Psoas muscle (tissue), 8 donors: ENCODE data around the gene APELA. TPM values are rescaled to one million over a fixed set of nuclear protein-coding genes. Genes with fewer than 3 reads are reported as not detected.

Source experiments
- ATAC-seq, 4 donors: fragments of 200-7000 bp; cut with Tn5 transposase; one replicate each; pipeline ENCODE4 v1.9.1; 2020; ENCODE audit warnings: moderate library complexity in 3 of 4, mild to moderate bottlenecking in 2 of 4
- DNase-seq, 2 donors: peaks; one replicate each; pipeline ENCODE4 v3.0.0-alpha.2; 2020
- H3K27ac ChIP-seq: fragments of 200-600 bp; one replicate; pipeline ENCODE4 v1.8.0; 2022
- H3K27me3 ChIP-seq, 3 donors: fragments of 200-600 bp in 1 of 3; one replicate each; pipeline versions ENCODE4 v1.6.1 to v1.8.0; 2013 to 2022; ENCODE audit warnings: low read length in 2 of 3, mild to moderate bottlenecking in 2 of 3, moderate library complexity in 1 of 3; ENCODE audit not compliant: insufficient read depth in 3 of 3
- H3K36me3 ChIP-seq, 2 donors: fragments of 200-600 bp in 1 of 2; one replicate each; pipeline versions ENCODE4 v1.6.1 to v1.8.0; 2013 to 2022; ENCODE audit warnings: low read depth in 1 of 2, mild to moderate bottlenecking in 1 of 2, moderate library complexity in 1 of 2; ENCODE audit not compliant: insufficient read depth in 1 of 2
- H3K4me1 ChIP-seq: fragments of 200-600 bp; one replicate; pipeline ENCODE4 v1.8.0; 2022
- H3K4me3 ChIP-seq: fragments of 200-600 bp; one replicate; pipeline ENCODE4 v1.8.0; 2022; ENCODE audit warnings: mild to moderate bottlenecking
- H3K9me3 ChIP-seq: fragments of 200-600 bp; one replicate; pipeline ENCODE4 v1.8.0; 2022
- WGBS, 3 donors: extraction: QIAGEN DNeasy Blood & Tissue Kit; methylation state at CpG; one replicate each; pipeline versions ENCODE4 v1.1.6 to v1.1.7; 2013; 5-methylcytosine and 5-hydroxymethylcytosine counted together
- intact Hi-C, 2 donors: fragments of 100-400 bp; cut with DNase I; formaldehyde crosslinking; loops; one replicate each; pipeline versions ENCODE4 v1.11.0 to v1.14.2; 2022
- polyA plus RNA-seq, 3 donors: library from polyadenylated mRNA; stranded (reverse); fragments of 200-250 nt; gene quantifications; one replicate each; pipeline ENCODE4 v1.2.3, GENCODE V29; 2013
- total RNA-seq, 4 donors: library from RNA; stranded (reverse); fragmentation: NEBNext Ultra II Directional in 2 of 4; extraction: Animal tissue kit (Norgen Biotek cat#: 25700) in 2 of 4; gene quantifications; one replicate each; pipeline versions ENCODE4 v1.2.1 to v1.2.4, GENCODE V29; 2021 to 2023
- TF ChIP-seq, protein P1 (sequence below): fragments of 200-600 bp; IDR thresholded peaks from one replicate; pipeline ENCODE4 v1.8.0; 2022; ENCODE audit warnings: antibody characterized with exemption
- donor health status: healthy with polysubstance abuse.
- donor health status: DM: no; HTN: no; CAD: no; lungs with moderate emphysema.
- donor health status: Bipolar disorder and iron deficiency.
- donor health status: healthy.
- donor health status: DM: yes; HTN: yes; CAD: no.
- donor health status: DM: no; HTN: no; CAD: no.
- donor health status: DM: no; HTN: no; CAD: no.
- donor health status: DM: yes; HTN: yes; CAD: no.

The APELA gene
- total and polyA plus RNA-seq, 7 donors = 0.03 TPM; not detected in 6

DNA sequence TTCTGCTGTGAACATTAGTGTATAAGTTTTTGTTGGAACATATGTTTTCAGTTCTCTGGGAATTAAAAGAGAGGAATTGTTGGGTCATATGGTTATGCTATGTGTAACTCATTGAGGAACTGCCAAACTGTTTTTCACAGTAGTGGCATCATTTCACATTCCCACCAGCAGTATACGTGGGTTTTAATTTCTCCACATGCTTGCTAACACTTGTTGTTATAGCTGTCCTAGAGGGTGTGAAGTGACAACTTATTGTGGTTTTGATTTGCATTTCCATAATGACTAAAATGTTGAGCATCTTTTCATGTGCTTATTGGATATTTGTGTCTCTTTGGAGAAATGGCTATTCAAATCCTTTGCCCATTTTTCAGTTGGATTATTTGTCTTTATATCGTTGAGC, 13.7 kb downstream of the APELA start:
- Histone ChIP-seq H3K4me1 (no peaks in the 10 kb centered on the region), H3K9me3 (no peaks in the 10 kb centered on the region), H3K27ac (no peak overlapping the region), H3K36me3 (no peaks in the 10 kb centered on the region), H3K4me3 (no peak overlapping the region), H3K27me3 (no peaks in the 10 kb centered on the region)
- no peak for ATAC-seq
- TF ChIP-seq, protein P1, sequence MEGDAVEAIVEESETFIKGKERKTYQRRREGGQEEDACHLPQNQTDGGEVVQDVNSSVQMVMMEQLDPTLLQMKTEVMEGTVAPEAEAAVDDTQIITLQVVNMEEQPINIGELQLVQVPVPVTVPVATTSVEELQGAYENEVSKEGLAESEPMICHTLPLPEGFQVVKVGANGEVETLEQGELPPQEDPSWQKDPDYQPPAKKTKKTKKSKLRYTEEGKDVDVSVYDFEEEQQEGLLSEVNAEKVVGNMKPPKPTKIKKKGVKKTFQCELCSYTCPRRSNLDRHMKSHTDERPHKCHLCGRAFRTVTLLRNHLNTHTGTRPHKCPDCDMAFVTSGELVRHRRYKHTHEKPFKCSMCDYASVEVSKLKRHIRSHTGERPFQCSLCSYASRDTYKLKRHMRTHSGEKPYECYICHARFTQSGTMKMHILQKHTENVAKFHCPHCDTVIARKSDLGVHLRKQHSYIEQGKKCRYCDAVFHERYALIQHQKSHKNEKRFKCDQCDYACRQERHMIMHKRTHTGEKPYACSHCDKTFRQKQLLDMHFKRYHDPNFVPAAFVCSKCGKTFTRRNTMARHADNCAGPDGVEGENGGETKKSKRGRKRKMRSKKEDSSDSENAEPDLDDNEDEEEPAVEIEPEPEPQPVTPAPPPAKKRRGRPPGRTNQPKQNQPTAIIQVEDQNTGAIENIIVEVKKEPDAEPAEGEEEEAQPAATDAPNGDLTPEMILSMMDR = no peak
- intact Hi-C loops = no loop called here
- 65 to 77% (median 76%) methylated on average over 2 of the region's 2 CpGs for WGBS, 3 donors
- DNase-seq = no peak

DNA sequence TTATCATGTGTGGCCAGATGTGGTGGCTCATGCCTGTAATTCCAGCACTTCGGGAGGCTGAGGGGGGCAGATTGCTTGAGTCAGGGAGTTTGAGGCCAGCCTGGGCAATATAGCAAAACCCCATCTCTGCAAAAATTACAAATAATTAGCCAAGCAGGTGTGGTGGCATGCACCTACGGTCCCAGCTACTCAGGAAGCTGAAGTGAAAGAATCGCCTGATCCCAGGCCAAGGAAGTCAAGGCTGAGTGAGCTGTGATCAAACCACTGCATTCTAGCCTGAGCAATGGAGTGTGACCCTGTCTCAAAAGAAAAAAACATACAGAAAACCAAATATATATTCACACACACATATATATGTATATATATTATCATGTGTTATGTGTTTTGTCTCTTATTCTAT, 15.0 kb downstream of the APELA start:
- 75 to 79% (median 76%) methylated on average over 3 of the region's 3 CpGs for WGBS, 3 donors
- no peak for ATAC-seq
- no peak overlapping the region for H3K4me3 ChIP-seq

DNA sequence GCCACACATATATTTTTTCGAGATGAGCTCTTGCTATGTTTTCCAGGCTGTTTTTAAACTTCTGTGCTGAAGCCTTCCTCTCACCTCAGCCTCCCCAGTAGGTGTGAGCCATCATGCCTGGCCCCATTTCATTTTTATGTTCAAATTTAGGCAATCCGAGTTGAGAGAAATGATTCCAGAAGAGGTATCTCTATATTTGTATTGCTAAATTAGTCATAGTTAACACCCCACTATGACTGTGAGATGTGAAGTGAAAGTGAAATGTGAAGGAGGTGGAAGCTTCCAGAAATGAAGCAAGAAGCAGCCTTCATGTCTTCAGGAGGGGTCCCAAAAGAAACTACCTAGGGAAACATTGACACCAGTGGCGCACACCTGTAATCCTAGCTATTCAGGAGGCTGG, 17.7 kb downstream of the APELA start:
- Histone ChIP-seq H3K4me3 (no peak overlapping the region), H3K4me1 (no peaks in the 10 kb centered on the region), H3K36me3 (no peaks in the 10 kb centered on the region), H3K27me3 (no peaks in the 10 kb centered on the region), H3K9me3 (no peaks in the 10 kb centered on the region), H3K27ac (no peak overlapping the region)
- ATAC-seq (no peak), DNase-seq (no peak)
- intact Hi-C loops = no loop called here
- 79 to 82% (median 82%) methylated on average over 3 of the region's 3 CpGs for WGBS, 3 donors
- TF ChIP-seq, protein P1 = no peak

More for the DNA sequence above, 15.0 kb downstream of the APELA start:
- H3K36me3 ChIP-seq = no peaks in the 10 kb centered on the region
- intact Hi-C loops = no loop called here
- TF ChIP-seq, protein P1 = no peak
- DNase-seq = no peak
- H3K27ac ChIP-seq = no peak overlapping the region
- H3K27me3 ChIP-seq = no peaks in the 10 kb centered on the region
- no peaks in the 10 kb centered on the region for H3K9me3 ChIP-seq
- H3K4me1 ChIP-seq = no peaks in the 10 kb centered on the region

DNA sequence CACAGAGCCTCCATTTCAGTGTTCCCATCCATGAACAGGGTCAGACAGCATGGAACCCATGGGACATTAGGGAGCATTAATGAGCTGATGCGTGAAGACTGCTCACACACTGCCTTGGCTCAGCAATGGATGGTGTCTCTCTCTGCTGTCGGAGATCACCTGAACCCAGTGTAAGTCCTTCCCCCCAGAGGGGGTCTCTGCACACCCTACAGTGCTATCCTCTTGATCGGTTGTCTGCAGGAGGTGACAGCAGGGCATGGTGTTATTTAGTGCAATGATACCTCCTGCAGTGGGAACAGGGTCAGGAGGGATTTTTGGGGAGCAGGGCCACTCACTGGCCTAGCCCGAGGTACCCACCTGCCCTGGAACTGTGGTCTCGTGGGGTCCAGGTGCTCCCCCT, 25.6 kb downstream of the APELA start:
- WGBS, 3 donors = 78 to 82% (median 80%) methylated on average over 5 of the region's 5 CpGs

DNA sequence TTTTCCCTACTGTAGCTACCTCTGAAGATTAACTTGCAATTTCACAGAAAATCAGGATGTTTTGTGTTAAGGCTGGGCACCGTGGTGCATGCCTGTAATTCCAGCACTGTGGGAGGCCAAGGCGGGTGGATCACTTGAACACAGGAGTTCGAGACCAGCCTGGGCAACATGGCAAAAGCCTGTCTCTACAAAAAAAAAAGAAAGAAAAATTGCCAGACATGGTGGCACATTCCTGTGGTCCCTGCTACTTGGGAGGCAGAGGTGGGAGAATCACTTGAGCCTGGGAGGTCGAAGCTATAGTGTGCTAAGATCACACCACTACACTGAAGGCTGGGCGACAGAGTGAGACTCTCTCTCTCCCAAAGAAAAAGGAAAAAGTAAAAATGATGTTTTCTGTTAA, 27.4 kb downstream of the APELA start:
- Histone ChIP-seq H3K27me3 (no peaks in the 10 kb centered on the region), H3K4me3 (no peak overlapping the region), H3K27ac (no peak overlapping the region), H3K9me3 (no peaks in the 10 kb centered on the region), H3K36me3 (no peaks in the 10 kb centered on the region), H3K4me1 (no peaks in the 10 kb centered on the region)
- intact Hi-C loops = no loop called here
- no peak for ATAC-seq
- WGBS, 3 donors = 64 to 71% (median 67%) methylated on average over 5 of the region's 5 CpGs
- no peak for DNase-seq
- TF ChIP-seq, protein P1 = no peak

More for the DNA sequence above, 25.6 kb downstream of the APELA start:
- no peaks in the 10 kb centered on the region for H3K36me3 ChIP-seq
- ATAC-seq (no peak), DNase-seq (no peak)
- H3K27me3 ChIP-seq = no peaks in the 10 kb centered on the region
- TF ChIP-seq, protein P1 = no peak
- H3K4me1 ChIP-seq = no peaks in the 10 kb centered on the region
- H3K4me3 ChIP-seq = no peak overlapping the region
- H3K27ac ChIP-seq = no peak overlapping the region
- intact Hi-C loops = no loop called here
- no peaks in the 10 kb centered on the region for H3K9me3 ChIP-seq
